SK-N-SH (cell line): ENCODE measurements around the gene NFKB1. TPM values are rescaled to one million over a fixed set of nuclear protein-coding genes. Genes with fewer than 3 reads are reported as not detected.

Source experiments
- CTCF ChIA-PET: fragments of 300-600, 350-600 bp; formaldehyde crosslinking; extraction: SDS; loops from one replicate; lab custom pipeline; 2021; lab: Yijun Ruan, JAX
- POLR2A ChIA-PET: fragments of 350-600 bp; sonication (Branson Sonifier 250); formaldehyde crosslinking; extraction: SDS; loops from one replicate; lab custom pipeline; 2020; ENCODE audit warnings: antibody characterized with exemption, inconsistent platforms; lab: Yijun Ruan, JAX
- DNase-seq: peaks from one replicate; pipeline ENCODE4 v3.0.0; 2012
- H2AFZ ChIP-seq: fragments of 200-600 bp; sonication (generic); 2 replicates; pipeline ENCODE4 v1.8.1; 2016; ENCODE audit warnings: antibody characterized with exemption, mild to moderate bottlenecking, low read depth
- H3F3A ChIP-seq: fragments of 200-600 bp; sonication (generic); replicated peaks from 2 replicates; pipeline ENCODE3; 2016; ENCODE audit warnings: antibody characterized with exemption, mild to moderate bottlenecking; ENCODE audit not compliant: insufficient read depth
- H3K27ac ChIP-seq, 2 experiments: fragments of 200-500 bp in 1 of 2; fragments of 200-600 bp in 1 of 2; sonication (Bioruptor generic) in 1 of 2; sonication (generic), shearing (Covaris generic) in 1 of 2; 2 replicates each; pipeline versions ENCODE4 v1.5.1 to v1.6.1; 2014 to 2016; ENCODE audit warnings: low read depth in 2 of 2, inconsistent platforms in 1 of 2, low read length in 1 of 2, mild to moderate bottlenecking in 1 of 2, mixed read lengths in 1 of 2
- H3K27me3 ChIP-seq: fragments of 200-600 bp; sonication (generic), shearing (Covaris generic); 2 replicates; pipeline ENCODE4 v1.6.1; 2016; ENCODE audit warnings: mixed run types; ENCODE audit not compliant: insufficient read depth
- H3K36me3 ChIP-seq, 2 experiments: fragments of 200-500 bp in 1 of 2; fragments of 200-600 bp in 1 of 2; sonication (Bioruptor generic) in 1 of 2; sonication (generic) in 1 of 2; replicated peaks in 1 of 2; 2 replicates each; pipeline versions ENCODE3 to v1.5.1; 2014 to 2016; ENCODE audit warnings: low read length in 1 of 2, mild to moderate bottlenecking in 1 of 2; ENCODE audit not compliant: insufficient read depth in 2 of 2, control insufficient read depth in 1 of 2
- H3K4me1 ChIP-seq, 2 experiments: fragments of 200-500 bp in 1 of 2; fragments of 200-600 bp in 1 of 2; sonication (Bioruptor generic) in 1 of 2; sonication (generic), shearing (Covaris generic) in 1 of 2; 2 replicates each; pipeline versions ENCODE4 v1.5.1 to v1.6.1; 2014 to 2016; ENCODE audit warnings: low read depth in 1 of 2, low read length in 1 of 2, mixed run types in 1 of 2; ENCODE audit not compliant: insufficient read depth in 2 of 2, control insufficient read depth in 1 of 2
- H3K4me2 ChIP-seq: fragments of 200-600 bp; sonication (generic), shearing (Covaris generic); 2 replicates; pipeline ENCODE4 v1.6.1; 2017; ENCODE audit warnings: mixed run types
- H3K4me3 ChIP-seq, 2 experiments: fragments of 200-500 bp in 1 of 2; fragments of 200-600 bp in 1 of 2; sonication (Bioruptor generic) in 1 of 2; sonication (generic), shearing (Covaris generic) in 1 of 2; 2 replicates each; pipeline versions ENCODE4 v1.5.1 to v1.8.1; 2014 to 2016; ENCODE audit warnings: low read depth in 2 of 2, inconsistent platforms in 1 of 2, low read length in 1 of 2, mild to moderate bottlenecking in 1 of 2, mixed read lengths in 1 of 2, moderate library complexity in 1 of 2
- H3K79me2 ChIP-seq: fragments of 200-600 bp; sonication (generic); 2 replicates; pipeline ENCODE4 v1.8.1; 2017; ENCODE audit warnings: mild to moderate bottlenecking; ENCODE audit not compliant: insufficient read depth
- H3K9ac ChIP-seq: fragments of 200-600 bp; sonication (generic); 2 replicates; pipeline ENCODE4 v1.6.1; 2017; ENCODE audit warnings: mixed run types
- H3K9me2 ChIP-seq: fragments of 200-600 bp; sonication (generic); 2 replicates; pipeline ENCODE4 v1.6.1; 2017; ENCODE audit warnings: mixed run types
- H3K9me3 ChIP-seq: fragments of 200-600 bp; sonication (generic); 2 replicates; pipeline ENCODE4 v1.6.1; 2017; ENCODE audit warnings: mixed run types, mild to moderate bottlenecking, moderate library complexity
- H4K20me1 ChIP-seq: fragments of 200-600 bp; sonication (generic); 2 replicates; pipeline ENCODE4 v1.6.1; 2017; ENCODE audit warnings: mild to moderate bottlenecking, mixed run types; ENCODE audit not compliant: insufficient read depth
- CHD2 ChIP-seq: fragments of 150-350 bp; IDR thresholded peaks from 2 replicates; pipeline ENCODE4 v1.6.1; 2018; ENCODE audit warnings: low read length; ENCODE audit not compliant: partially characterized antibody
- EP300 ChIP-seq, 2 experiments: IDR thresholded peaks; 2 replicates each; pipeline versions ENCODE4 v1.4.0 to v1.6.1; 2012; ENCODE audit warnings: borderline replicate concordance in 1 of 2, low read depth in 1 of 2, low read length in 1 of 2
- FOSL2 ChIP-seq: IDR thresholded peaks from 2 replicates; pipeline ENCODE4 v1.4.0; 2012; ENCODE audit warnings: low read depth, mild to moderate bottlenecking, moderate library complexity, borderline replicate concordance
- FOXM1 ChIP-seq: IDR thresholded peaks from 2 replicates; pipeline ENCODE4 v1.4.0; 2012; ENCODE audit warnings: low read depth, mild to moderate bottlenecking
- JUND ChIP-seq: IDR thresholded peaks from 2 replicates; pipeline ENCODE4 v1.4.0; 2012
- MXI1 ChIP-seq: IDR thresholded peaks from 2 replicates; pipeline ENCODE4 v1.6.1; 2012; ENCODE audit warnings: mild to moderate bottlenecking, low read depth, low read length, improper control_type of control experiment
- NRF1 ChIP-seq: IDR thresholded peaks from 2 replicates; pipeline ENCODE4 v1.6.1; 2012; ENCODE audit warnings: low read depth, mild to moderate bottlenecking, low read length
- POLR2AphosphoS5 ChIP-seq: IDR thresholded peaks from 2 replicates; pipeline ENCODE4 v1.6.1; 2012; ENCODE audit warnings: low read depth, low read length
- RAD21 ChIP-seq: IDR thresholded peaks from 2 replicates; pipeline ENCODE4 v1.6.1; 2012; ENCODE audit warnings: mild to moderate bottlenecking, low read length
- RFX5 ChIP-seq: IDR thresholded peaks from 2 replicates; pipeline ENCODE4 v1.6.1; 2012; ENCODE audit warnings: mild to moderate bottlenecking, improper control_type of control experiment, low read length
- TAF1 ChIP-seq: IDR thresholded peaks from 2 replicates; pipeline ENCODE4 v1.6.1; 2012; ENCODE audit warnings: low read depth, mild to moderate bottlenecking, low read length, moderate library complexity, borderline replicate concordance
- TEAD4 ChIP-seq: IDR thresholded peaks from 2 replicates; pipeline ENCODE4 v1.4.0; 2012; ENCODE audit warnings: mild to moderate bottlenecking, borderline replicate concordance; ENCODE audit not compliant: insufficient read depth
- USF2 ChIP-seq: fragments of 150-350 bp; IDR thresholded peaks from 2 replicates; pipeline ENCODE4 v1.6.1; 2017; ENCODE audit warnings: antibody characterized with exemption, low read length, low read depth, borderline replicate concordance
- WGBS: methylation state at CpG from one replicate; pipeline ENCODE4 v1.1.6; 2017; ENCODE audit warnings: low lambda C conversion rate; 5-methylcytosine and 5-hydroxymethylcytosine counted together
- polyA plus RNA-seq, 3 experiments: library from polyadenylated mRNA; depleted of rRNA; stranded (reverse); fragments of >200 nt; gene quantifications; 2 replicates each; pipeline ENCODE4 v1.2.3, GENCODE V29; 2012
- TF ChIP-seq, protein P1 (sequence below): IDR thresholded peaks from 2 replicates; pipeline ENCODE4; 2012
- TF ChIP-seq, protein P2 (sequence below): fragments of 200-600 bp; sonication (generic); IDR thresholded peaks from 2 replicates; pipeline ENCODE4 v1.6.1; 2017; ENCODE audit warnings: antibody characterized with exemption, mild to moderate bottlenecking, moderate library complexity

Gene NFKB1
- polyA plus RNA-seq, 1 of the 3 experiments (the other 2 are of a cell fraction) = 14.1 TPM

GRCh38 chr4:102586002-102586643, 85.0 kb downstream of the NFKB1 start (continued):
- TF ChIP-seq, protein P1, sequence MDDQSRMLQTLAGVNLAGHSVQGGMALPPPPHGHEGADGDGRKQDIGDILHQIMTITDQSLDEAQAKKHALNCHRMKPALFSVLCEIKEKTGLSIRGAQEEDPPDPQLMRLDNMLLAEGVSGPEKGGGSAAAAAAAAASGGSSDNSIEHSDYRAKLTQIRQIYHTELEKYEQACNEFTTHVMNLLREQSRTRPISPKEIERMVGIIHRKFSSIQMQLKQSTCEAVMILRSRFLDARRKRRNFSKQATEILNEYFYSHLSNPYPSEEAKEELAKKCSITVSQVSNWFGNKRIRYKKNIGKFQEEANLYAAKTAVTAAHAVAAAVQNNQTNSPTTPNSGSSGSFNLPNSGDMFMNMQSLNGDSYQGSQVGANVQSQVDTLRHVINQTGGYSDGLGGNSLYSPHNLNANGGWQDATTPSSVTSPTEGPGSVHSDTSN = no peak
- TF ChIP-seq, protein P2, sequence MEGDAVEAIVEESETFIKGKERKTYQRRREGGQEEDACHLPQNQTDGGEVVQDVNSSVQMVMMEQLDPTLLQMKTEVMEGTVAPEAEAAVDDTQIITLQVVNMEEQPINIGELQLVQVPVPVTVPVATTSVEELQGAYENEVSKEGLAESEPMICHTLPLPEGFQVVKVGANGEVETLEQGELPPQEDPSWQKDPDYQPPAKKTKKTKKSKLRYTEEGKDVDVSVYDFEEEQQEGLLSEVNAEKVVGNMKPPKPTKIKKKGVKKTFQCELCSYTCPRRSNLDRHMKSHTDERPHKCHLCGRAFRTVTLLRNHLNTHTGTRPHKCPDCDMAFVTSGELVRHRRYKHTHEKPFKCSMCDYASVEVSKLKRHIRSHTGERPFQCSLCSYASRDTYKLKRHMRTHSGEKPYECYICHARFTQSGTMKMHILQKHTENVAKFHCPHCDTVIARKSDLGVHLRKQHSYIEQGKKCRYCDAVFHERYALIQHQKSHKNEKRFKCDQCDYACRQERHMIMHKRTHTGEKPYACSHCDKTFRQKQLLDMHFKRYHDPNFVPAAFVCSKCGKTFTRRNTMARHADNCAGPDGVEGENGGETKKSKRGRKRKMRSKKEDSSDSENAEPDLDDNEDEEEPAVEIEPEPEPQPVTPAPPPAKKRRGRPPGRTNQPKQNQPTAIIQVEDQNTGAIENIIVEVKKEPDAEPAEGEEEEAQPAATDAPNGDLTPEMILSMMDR = no peak

DNA sequence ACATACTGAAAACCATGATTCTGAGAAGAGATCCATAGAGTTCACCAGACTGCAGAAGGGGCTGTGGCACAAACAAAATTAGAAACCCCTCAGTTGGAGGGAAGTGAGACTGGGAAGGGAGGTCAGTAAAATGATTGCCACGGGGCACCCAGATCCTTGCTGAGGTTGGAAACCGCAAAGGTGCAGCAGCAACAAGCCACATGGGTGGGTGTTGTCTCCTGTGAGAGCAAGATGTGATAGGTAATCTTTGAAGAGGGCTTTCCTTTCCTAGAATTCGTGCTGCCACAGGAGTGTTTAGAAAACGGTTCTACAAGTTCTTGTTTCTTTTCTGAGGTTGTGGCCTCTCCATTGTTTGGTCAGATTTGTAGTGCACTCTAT, 85.5 kb downstream of the NFKB1 start:
- H4K20me1 ChIP-seq = no peaks in the 10 kb centered on the region
- H3K27ac ChIP-seq = no peak overlapping the region
- H3K79me2 ChIP-seq = no peaks in the 10 kb centered on the region
- no peak overlapping the region for H2AFZ ChIP-seq
- WGBS = 93% methylated on average over 4 of the region's 4 CpGs
- H3K4me2 ChIP-seq = no peak overlapping the region
- H3K9ac ChIP-seq = no peak overlapping the region
- CTCF ChIA-PET = interaction anchor here (1.0 kb wide), 1 partner anchor 19 kb away, joined by 3 read pairs; no protein-coding TSS in a partner anchor
- H3K27me3 ChIP-seq = no peaks in the 10 kb centered on the region
- H3K36me3 ChIP-seq = peaks cover 44 to 76% of the 10 kb centered on the region in 2 experiments
- no peaks in the 10 kb centered on the region for H3K9me3 ChIP-seq
- H3K9me2 ChIP-seq = no peaks in the 10 kb centered on the region
- H3F3A ChIP-seq = no peaks in the 10 kb centered on the region
- H3K4me3 ChIP-seq = no peak overlapping the region
- POLR2A ChIA-PET = no interaction called here
- DNase-seq = no peak
- no peak for TF ChIP-seq TAF1
- no peak for TF ChIP-seq MXI1
- TF ChIP-seq, protein P1 = no peak
- TF ChIP-seq RFX5 = no peak
- no peak for TF ChIP-seq NRF1
- no peak for TF ChIP-seq CHD2
- no peak for TF ChIP-seq FOXM1
- TF ChIP-seq EP300 (IDR thresholded peaks at IDR 0.05; ENCODE audit: borderline replicate concordance in 1 of 2, low read depth in 1 of 2, low read length in 1 of 2) = no peak
- no peak for TF ChIP-seq USF2
- TF ChIP-seq FOSL2 = no peak
- no peak for TF ChIP-seq JUND
- no peak for TF ChIP-seq POLR2AphosphoS5
- TF ChIP-seq TEAD4 = no peak
- TF ChIP-seq RAD21 = no peak
- no peaks in the 10 kb centered on the region for H3K4me1 ChIP-seq
